ENCODE results near the gene UCN2. TPM values are rescaled to one million over a fixed set of nuclear protein-coding genes. Genes with fewer than 3 reads are reported as not detected.

UCN2 gene
- total RNA-seq, 1 experiment from 2014 or later, result 1.8 TPM

DNA sequence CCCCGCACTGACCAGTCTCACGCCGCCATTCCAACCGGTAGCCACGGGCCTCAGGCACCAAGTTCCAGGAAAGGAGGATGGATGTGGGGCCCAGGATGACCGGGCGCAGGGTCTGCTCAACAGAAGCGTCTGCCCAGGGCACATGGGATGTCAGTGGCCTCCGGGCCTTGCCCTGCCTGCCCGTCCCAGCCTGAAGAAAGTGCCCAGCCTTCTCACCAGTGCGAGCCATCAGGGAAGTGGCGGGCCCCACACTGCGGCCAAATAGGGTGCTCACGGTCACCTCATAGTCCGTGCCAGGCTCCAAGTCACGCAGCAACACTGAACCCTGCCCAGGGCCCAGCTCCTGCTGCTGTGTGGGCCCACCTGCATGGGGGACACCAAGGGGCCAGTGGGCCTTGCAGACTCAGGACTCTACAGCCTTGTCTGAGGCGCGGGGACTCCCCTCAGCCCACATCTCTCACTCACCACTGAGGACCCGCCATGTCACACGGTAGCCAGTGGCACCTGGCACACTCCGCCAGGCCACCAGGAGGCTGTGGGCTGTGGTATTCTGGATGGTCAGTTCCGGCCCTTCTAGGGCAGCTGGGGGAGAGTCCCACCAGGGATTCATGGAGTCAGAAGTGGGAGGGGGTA lies 28.4 kb upstream of the UCN2 start:
- Histone ChIP-seq H3K27ac (ENCODE audit: low read length) (no peak overlapping the region), H3K36me3 (ENCODE audit: control insufficient read depth, insufficient read depth, low read length) (no peaks in the 10 kb centered on the region), H3K4me1 (ENCODE audit: control insufficient read depth, insufficient read depth, low read length) (peaks cover 16% of the 10 kb centered on the region), H3K9me3 (ENCODE audit: control insufficient read depth, insufficient read depth, low read depth, low read length) (no peaks in the 10 kb centered on the region), H3K27me3 (ENCODE audit: control insufficient read depth, insufficient read depth, low read length) (no peaks in the 10 kb centered on the region), H3K4me3 (ENCODE audit: low read depth in 2 of 2, low read length in 2 of 2) (no peak overlapping the region)
- DNase-seq (ENCODE audit: low read depth, low spot score) (no peak), ATAC-seq (no peak)
- BruUV-seq (replicated peaks), result no TSS peak
- in situ Hi-C loops (cut with HindIII; ENCODE audit: low pct_unique_long_range_greater_than_20kb, low sequenced_read_pairs) (no loop called here), intact Hi-C loops (cut with micrococcal nuclease; ENCODE audit: unreplicated experiment) (no loop called here)
- CTCF ChIA-PET, result no interaction called here
- POLR2A ChIA-PET, result no interaction called here
- TF ChIP-seq, protein P1, sequence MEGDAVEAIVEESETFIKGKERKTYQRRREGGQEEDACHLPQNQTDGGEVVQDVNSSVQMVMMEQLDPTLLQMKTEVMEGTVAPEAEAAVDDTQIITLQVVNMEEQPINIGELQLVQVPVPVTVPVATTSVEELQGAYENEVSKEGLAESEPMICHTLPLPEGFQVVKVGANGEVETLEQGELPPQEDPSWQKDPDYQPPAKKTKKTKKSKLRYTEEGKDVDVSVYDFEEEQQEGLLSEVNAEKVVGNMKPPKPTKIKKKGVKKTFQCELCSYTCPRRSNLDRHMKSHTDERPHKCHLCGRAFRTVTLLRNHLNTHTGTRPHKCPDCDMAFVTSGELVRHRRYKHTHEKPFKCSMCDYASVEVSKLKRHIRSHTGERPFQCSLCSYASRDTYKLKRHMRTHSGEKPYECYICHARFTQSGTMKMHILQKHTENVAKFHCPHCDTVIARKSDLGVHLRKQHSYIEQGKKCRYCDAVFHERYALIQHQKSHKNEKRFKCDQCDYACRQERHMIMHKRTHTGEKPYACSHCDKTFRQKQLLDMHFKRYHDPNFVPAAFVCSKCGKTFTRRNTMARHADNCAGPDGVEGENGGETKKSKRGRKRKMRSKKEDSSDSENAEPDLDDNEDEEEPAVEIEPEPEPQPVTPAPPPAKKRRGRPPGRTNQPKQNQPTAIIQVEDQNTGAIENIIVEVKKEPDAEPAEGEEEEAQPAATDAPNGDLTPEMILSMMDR (IDR thresholded peaks at IDR 0.05), result no peak
- no peak for TF ChIP-seq SIN3A (IDR thresholded peaks at IDR 0.05; ENCODE audit: borderline replicate concordance, insufficient read depth, low read depth, low read length)
- TF ChIP-seq TCF7L2 (IDR thresholded peaks at IDR 0.05; ENCODE audit: low read depth, low read length), result no peak
- TF ChIP-seq REST (IDR thresholded peaks at IDR 0.05; ENCODE audit: insufficient read depth in 1 of 2, low read depth in 2 of 2, low read length in 1 of 2), result no peak
- TF ChIP-seq POLR2AphosphoS5 (IDR thresholded peaks at IDR 0.05; ENCODE audit: low read depth, low read length), result no peak

DNA sequence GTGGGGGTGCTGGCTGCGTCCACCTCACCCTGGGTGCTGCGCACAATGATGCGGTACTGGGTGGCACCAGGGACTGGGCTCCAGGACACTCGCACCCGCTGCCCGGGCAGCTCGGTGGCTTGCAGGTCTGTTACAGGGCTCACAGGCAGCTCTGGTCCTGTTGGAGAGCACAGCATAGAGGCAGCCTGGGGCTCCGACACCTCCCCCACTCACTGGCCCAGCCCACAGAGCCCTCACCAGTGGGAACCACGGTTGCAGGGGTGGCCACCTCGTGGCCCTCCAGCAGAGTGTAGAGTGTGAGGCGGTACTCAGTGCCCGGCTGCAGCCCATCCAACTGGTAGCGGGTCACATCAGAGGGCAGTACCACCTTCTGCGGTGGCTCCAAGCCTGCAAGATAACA lies 27.9 kb upstream of the UCN2 start:
- Histone ChIP-seq H3K36me3 (ENCODE audit: control insufficient read depth, insufficient read depth, low read length) (no peaks in the 10 kb centered on the region), H3K9me3 (ENCODE audit: control insufficient read depth, insufficient read depth, low read depth, low read length) (no peaks in the 10 kb centered on the region), H3K27me3 (ENCODE audit: control insufficient read depth, insufficient read depth, low read length) (no peaks in the 10 kb centered on the region), H3K27ac (ENCODE audit: low read length) (no peak overlapping the region), H3K4me1 (ENCODE audit: control insufficient read depth, insufficient read depth, low read length) (peaks cover 11% of the 10 kb centered on the region), H3K4me3 (ENCODE audit: low read depth in 2 of 2, low read length in 2 of 2) (no peak overlapping the region)
- POLR2A ChIA-PET, result no interaction called here
- intact Hi-C loops (cut with micrococcal nuclease; ENCODE audit: unreplicated experiment), result no loop called here
- TF ChIP-seq POLR2AphosphoS5 (IDR thresholded peaks at IDR 0.05; ENCODE audit: low read depth, low read length), result no peak
- TF ChIP-seq, protein P1 (IDR thresholded peaks at IDR 0.05), result no peak
- no peak for TF ChIP-seq SIN3A (IDR thresholded peaks at IDR 0.05; ENCODE audit: borderline replicate concordance, insufficient read depth, low read depth, low read length)
- TF ChIP-seq TCF7L2 (IDR thresholded peaks at IDR 0.05; ENCODE audit: low read depth, low read length), result no peak
- TF ChIP-seq REST (IDR thresholded peaks at IDR 0.05; ENCODE audit: insufficient read depth in 1 of 2, low read depth in 2 of 2, low read length in 1 of 2), result no peak
- BruUV-seq (replicated peaks), result no TSS peak
- DNase-seq (ENCODE audit: low read depth, low spot score) (no peak), ATAC-seq (no peak)
- in situ Hi-C loops (cut with HindIII; ENCODE audit: low pct_unique_long_range_greater_than_20kb, low sequenced_read_pairs), result no loop called here
- CTCF ChIA-PET, result no interaction called here
